Activated CD4-positive, CD25-positive, alpha-beta regulatory T cell (primary cell): ENCODE measurements around the gene ANAPC15.

Experiments used
- DNase-seq, 4 experiments: peaks; one replicate each; lab custom pipeline; 2025; lab: John Stamatoyannopoulos, UW

Gene ANAPC15

GRCh38 chr11:72124046-72124445 lies 11.6 kb upstream of the ANAPC15 start:
- no peak for DNase-seq

GRCh38 chr11:72123117-72123653 lies 10.7 kb upstream of the ANAPC15 start:
- no peak for DNase-seq

GRCh38 chr11:72122607-72123006 lies 10.1 kb upstream of the ANAPC15 start:
- no peak for DNase-seq

GRCh38 chr11:72120930-72121329 lies 8.4 kb upstream of the ANAPC15 start:
- DNase-seq, result no peak

GRCh38 chr11:72119198-72119597 lies 6.7 kb upstream of the ANAPC15 start:
- DNase-seq, result no peak

GRCh38 chr11:72116019-72116755 lies 3.7 kb upstream of the ANAPC15 start:
- no peak for DNase-seq

GRCh38 chr11:72114570-72114969 lies 2.1 kb upstream of the ANAPC15 start:
- no peak for DNase-seq

- DNase-seq, result no peak
Observed at GRCh38 chr11:72112978-72113808, 698 bp upstream of the ANAPC15 start.

- DNase-seq, result no peak
Observed at GRCh38 chr11:72111300-72112142, 974 bp downstream of the ANAPC15 start.

GRCh38 chr11:72105888-72106287 lies 6.6 kb downstream of the ANAPC15 start, which contains the start of gene TOMT:
Gene TOMT (plus strand): TSS chr11:72105924. CDS start chr11:72105952, 28 bp downstream.
- DNase-seq, result no peak

GRCh38 chr11:72103754-72104167 lies 8.7 kb downstream of the ANAPC15 start:
- no peak for DNase-seq

GRCh38 chr11:72102946-72103753 lies 9.3 kb downstream of the ANAPC15 start, which contains the start of gene LAMTOR1:
Gene LAMTOR1 (minus strand): TSS chr11:72103297. CDS start chr11:72103224, 73 bp downstream.
- peak; percentile 93 to 98 (median 96) for DNase-seq

GRCh38 chr11:72102631-72102945 lies 9.9 kb downstream of the ANAPC15 start:
- DNase-seq, result no peak

- no peak for DNase-seq
Observed at GRCh38 chr11:72102162-72102561, 10.3 kb downstream of the ANAPC15 start.

GRCh38 chr11:72100462-72100861 lies 12.0 kb downstream of the ANAPC15 start:
- DNase-seq, result no peak

GRCh38 chr11:72100009-72100408 lies 12.5 kb downstream of the ANAPC15 start:
- no peak for DNase-seq

- DNase-seq, result no peak
Observed at GRCh38 chr11:72098741-72099140, 13.8 kb downstream of the ANAPC15 start.

GRCh38 chr11:72091292-72091691 lies 21.2 kb downstream of the ANAPC15 start:
- peak; percentile 13 to 42 (median 39) for DNase-seq

GRCh38 chr11:72088076-72088808 lies 24.3 kb downstream of the ANAPC15 start:
- DNase-seq, result no peak

- no peak for DNase-seq
Observed at GRCh38 chr11:72085621-72086351, 26.7 kb downstream of the ANAPC15 start.
